Measurements from ENCODE around the gene ZFP3. TPM values are rescaled to one million over a fixed set of nuclear protein-coding genes. Genes with fewer than 3 reads are reported as not detected.
"Not testable (repeated sequence)": the region's sequence is repeated elsewhere in the genome, so short reads cannot be mapped to it uniquely, and the experiment has no call there.

Gene ZFP3
- total RNA-seq, 4 donors from 2014 or later, result 1.5 to 8.6 (median 5.3) TPM

DNA sequence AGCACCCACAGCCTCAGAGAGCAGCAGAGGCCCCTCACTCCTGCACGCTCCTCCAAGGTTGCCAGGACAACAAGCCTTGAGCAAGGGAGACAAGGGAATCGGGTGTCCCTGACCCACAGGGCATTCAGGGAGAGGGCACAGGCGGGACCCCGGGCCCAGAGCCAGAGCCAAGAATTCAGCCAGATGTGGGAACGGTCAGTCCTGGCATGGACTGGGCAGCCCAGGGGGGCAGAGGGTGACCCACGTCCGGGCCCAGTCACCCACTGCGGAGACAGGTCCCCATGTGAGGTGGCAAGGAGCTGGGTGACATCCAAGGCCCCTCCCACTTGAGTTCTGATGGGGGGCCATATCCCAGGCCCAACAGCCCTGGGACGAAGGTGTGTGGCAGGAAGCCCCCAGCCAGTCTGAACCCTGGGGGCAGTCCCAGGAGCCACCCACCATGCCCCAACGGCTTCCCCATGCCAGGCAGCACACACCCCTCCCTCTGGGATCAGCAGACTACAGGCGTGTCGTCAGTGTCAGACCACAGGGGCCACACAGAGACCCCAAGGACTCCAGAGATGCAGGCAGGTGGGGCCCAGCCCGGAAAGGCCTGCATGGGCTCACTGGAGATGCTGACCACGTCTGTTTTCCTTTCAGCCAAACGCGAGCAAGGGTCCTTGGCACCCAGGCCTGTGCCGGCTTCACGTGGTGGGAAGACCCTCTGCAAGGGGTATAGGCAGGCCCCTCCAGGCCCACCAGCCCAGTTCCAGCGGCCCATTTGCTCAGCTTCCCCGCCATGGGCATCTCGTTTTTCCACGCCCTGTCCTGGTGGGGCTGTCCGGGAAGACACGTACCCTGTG, 60.6 kb downstream of the ZFP3 start:
- DNase-seq, result no peak
- Histone ChIP-seq H3K36me3 (no peaks in the 10 kb centered on the region), H3K27ac (no peak overlapping the region), H3K27me3 (no peaks in the 10 kb centered on the region), H3K4me1 (no peaks in the 10 kb centered on the region), H3K4me3 (no peak overlapping the region), H3K9me3 (no peaks in the 10 kb centered on the region)
- intact Hi-C loops (cut with DNase I; ENCODE audit: low total_unique reads), result no loop called here
- TF ChIP-seq, protein P1, sequence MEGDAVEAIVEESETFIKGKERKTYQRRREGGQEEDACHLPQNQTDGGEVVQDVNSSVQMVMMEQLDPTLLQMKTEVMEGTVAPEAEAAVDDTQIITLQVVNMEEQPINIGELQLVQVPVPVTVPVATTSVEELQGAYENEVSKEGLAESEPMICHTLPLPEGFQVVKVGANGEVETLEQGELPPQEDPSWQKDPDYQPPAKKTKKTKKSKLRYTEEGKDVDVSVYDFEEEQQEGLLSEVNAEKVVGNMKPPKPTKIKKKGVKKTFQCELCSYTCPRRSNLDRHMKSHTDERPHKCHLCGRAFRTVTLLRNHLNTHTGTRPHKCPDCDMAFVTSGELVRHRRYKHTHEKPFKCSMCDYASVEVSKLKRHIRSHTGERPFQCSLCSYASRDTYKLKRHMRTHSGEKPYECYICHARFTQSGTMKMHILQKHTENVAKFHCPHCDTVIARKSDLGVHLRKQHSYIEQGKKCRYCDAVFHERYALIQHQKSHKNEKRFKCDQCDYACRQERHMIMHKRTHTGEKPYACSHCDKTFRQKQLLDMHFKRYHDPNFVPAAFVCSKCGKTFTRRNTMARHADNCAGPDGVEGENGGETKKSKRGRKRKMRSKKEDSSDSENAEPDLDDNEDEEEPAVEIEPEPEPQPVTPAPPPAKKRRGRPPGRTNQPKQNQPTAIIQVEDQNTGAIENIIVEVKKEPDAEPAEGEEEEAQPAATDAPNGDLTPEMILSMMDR (IDR thresholded peaks at IDR 0.05), result no peak
- TF ChIP-seq POLR2A (IDR thresholded peaks at IDR 0.05), result no peak

DNA sequence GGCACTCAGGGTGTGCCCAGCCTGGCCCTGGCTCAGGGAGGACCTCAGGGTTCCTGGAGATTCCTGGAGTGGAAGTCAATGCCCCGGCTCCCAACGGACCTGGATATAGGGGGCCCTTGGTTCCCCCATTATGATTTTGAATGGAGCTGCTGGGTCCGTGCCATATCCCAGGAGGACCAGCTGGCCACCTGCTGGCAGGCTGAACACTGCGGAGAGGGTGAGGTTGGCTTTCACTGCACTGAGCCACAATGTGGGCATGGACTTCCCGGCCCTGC, 61.1 kb downstream of the ZFP3 start:
- H3K9me3 ChIP-seq, result no peaks in the 10 kb centered on the region
- DNase-seq, result no peak
- no peaks in the 10 kb centered on the region for H3K36me3 ChIP-seq
- H3K4me1 ChIP-seq, result no peaks in the 10 kb centered on the region
- no peak overlapping the region for H3K27ac ChIP-seq
- H3K4me3 ChIP-seq, result no peak overlapping the region
- no peaks in the 10 kb centered on the region for H3K27me3 ChIP-seq
- intact Hi-C loops (cut with DNase I; ENCODE audit: low total_unique reads), result no loop called here
- TF ChIP-seq, protein P1 (IDR thresholded peaks at IDR 0.05), result no peak

DNA sequence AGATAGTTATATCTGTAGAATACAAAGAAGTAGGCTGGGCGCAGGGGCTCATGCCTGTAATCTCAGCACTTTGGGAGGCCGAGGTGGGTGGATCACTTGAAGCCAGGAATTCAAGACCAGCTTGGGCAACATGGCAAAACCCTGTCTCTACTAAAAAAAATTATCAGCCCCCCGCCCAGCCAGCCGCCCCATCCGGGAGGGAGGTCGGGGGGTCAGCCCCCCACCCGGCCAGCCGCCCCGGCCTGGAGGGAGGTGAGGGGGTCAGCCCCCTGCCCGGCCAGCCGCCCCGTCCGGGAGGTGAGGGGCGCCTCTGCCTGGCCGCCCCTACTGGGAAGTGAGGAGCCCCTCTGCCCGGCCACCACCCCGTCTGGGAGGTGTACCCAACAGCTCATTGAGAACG, 64.6 kb downstream of the ZFP3 start:
- H3K9me3 ChIP-seq; H3K27me3 ChIP-seq; intact Hi-C loops (cut with DNase I; ENCODE audit: low total_unique reads); H3K4me1 ChIP-seq; H3K4me3 ChIP-seq; DNase-seq; H3K36me3 ChIP-seq; H3K27ac ChIP-seq: not testable (repeated sequence)

Small RNA genes lying within 50 kb of the gene (small RNA-seq; reads per million reads assigned to genes)
- not detected for gene AC012146.4

Other genes starting within 250 kb of the ZFP3 start
- gene MINK1, start 245.1 kb upstream of the ZFP3 start, total RNA-seq, result 10 to 100 TPM; 17.9 to 99.2 (median 27.9) TPM
- 1 to 10 TPM in 3 of 4 donors, not detected in 1; 2.9 to 6.6 (median 3.5) TPM for gene C17orf107, start 178.9 kb upstream of the ZFP3 start, total RNA-seq
- under 1 TPM in 2 of 4 donors, not detected in 2; 0.79 to 0.83 TPM for gene CHRNE, start 175.4 kb upstream of the ZFP3 start, total RNA-seq
- gene GP1BA, start 146.2 kb upstream of the ZFP3 start, total RNA-seq, result not detected
- 10 to 100 TPM in 3 of 4 donors, 1 to 10 TPM in 1; 9.5 to 58.2 (median 42.9) TPM for gene SLC25A11, start 138.4 kb upstream of the ZFP3 start, total RNA-seq
- 100 to 1,000 TPM in 1 of 4 donors, 10 to 100 TPM in 3; 14.8 to 100 (median 53.1) TPM for gene RNF167, start 138.2 kb upstream of the ZFP3 start, total RNA-seq
- 100 to 1,000 TPM; 170 to 396 (median 304) TPM for gene PFN1, start 129.9 kb upstream of the ZFP3 start, total RNA-seq
- 1 to 10 TPM in 3 of 4 donors, not detected in 1; 2.8 to 3.7 (median 3.6) TPM for gene ENO3, start 127.3 kb upstream of the ZFP3 start, total RNA-seq
- gene SPAG7, start 110.7 kb upstream of the ZFP3 start, total RNA-seq, result 10 to 100 TPM; 18.4 to 58.3 (median 34.0) TPM
- gene CAMTA2, start 90.8 kb upstream of the ZFP3 start, total RNA-seq, result 10 to 100 TPM in 3 of 4 donors, 1 to 10 TPM in 1; 7.3 to 80.8 (median 12.7) TPM
- 1 to 10 TPM in 1 of 4 donors, not detected in 3; 3.4 TPM for gene INCA1, start 80.9 kb upstream of the ZFP3 start, total RNA-seq
- 100 to 1,000 TPM in 1 of 4 donors, 10 to 100 TPM in 3; 22.9 to 140 (median 30.5) TPM for gene KIF1C, start 80.5 kb upstream of the ZFP3 start, total RNA-seq
- gene SLC52A1, start 43.0 kb upstream of the ZFP3 start, total RNA-seq, result under 1 TPM in 1 of 4 donors, not detected in 3; 0.55 TPM
- gene ZNF232, start 33.4 kb downstream of the ZFP3 start, total RNA-seq, result 10 to 100 TPM in 1 of 4 donors, 1 to 10 TPM in 2, under 1 TPM in 1; 0.51 to 12.7 (median 6.1) TPM
- 1 to 10 TPM in 1 of 4 donors, under 1 TPM in 2, not detected in 1; 0.21 to 2.6 (median 0.97) TPM for gene USP6, start 37.6 kb downstream of the ZFP3 start, total RNA-seq
- 10 to 100 TPM in 3 of 4 donors, 1 to 10 TPM in 1; 7.9 to 43.3 (median 14.3) TPM for gene ZNF594, start 113.4 kb downstream of the ZFP3 start, total RNA-seq
- gene SCIMP, start 156.4 kb downstream of the ZFP3 start, total RNA-seq, result under 1 TPM in 2 of 4 donors, not detected in 2; 0.62 to 0.91 TPM
- 10 to 100 TPM; 14.9 to 59.7 (median 38.8) TPM for gene RABEP1, start 203.8 kb downstream of the ZFP3 start, total RNA-seq